Breast epithelium (tissue), 3 donors: Measurements from ENCODE around the gene MRPS33.

Source experiments
- POLR2AphosphoS5 ChIP-seq, 3 donors: sonication (generic); formaldehyde crosslinking; IDR thresholded peaks; one replicate each; pipeline ENCODE4 v1.6.1; 2017; ENCODE audit warnings: antibody characterized with exemption in 3 of 3
- TF ChIP-seq, protein P1 (sequence below), 3 donors: fragments of 450-650 bp; IDR thresholded peaks; one replicate each; pipeline ENCODE4 v1.5.1; 2016 to 2017; ENCODE audit warnings: antibody characterized with exemption in 3 of 3, mild to moderate bottlenecking in 3 of 3, moderate library complexity in 3 of 3

DNA sequence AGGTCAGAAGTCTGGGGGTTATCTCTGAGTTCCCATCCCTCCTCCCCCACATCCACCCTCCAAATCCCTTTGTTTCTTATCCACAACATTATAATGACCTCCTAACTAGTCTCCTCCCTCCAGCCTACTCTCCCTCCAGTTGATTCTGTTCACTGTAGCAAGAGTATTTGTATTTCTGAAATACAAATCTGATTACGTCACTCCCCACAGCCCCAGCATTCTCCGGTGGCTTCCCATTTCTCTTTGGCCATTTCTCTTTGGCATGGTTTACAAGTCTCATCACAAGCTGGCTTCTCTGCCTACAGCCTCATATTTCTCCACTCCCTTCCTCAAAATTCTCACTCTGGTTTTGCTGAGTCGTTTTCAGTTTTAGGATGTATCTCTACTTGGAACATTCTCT is 24.6 kb upstream of the MRPS33 start:
- TF ChIP-seq, protein P1, sequence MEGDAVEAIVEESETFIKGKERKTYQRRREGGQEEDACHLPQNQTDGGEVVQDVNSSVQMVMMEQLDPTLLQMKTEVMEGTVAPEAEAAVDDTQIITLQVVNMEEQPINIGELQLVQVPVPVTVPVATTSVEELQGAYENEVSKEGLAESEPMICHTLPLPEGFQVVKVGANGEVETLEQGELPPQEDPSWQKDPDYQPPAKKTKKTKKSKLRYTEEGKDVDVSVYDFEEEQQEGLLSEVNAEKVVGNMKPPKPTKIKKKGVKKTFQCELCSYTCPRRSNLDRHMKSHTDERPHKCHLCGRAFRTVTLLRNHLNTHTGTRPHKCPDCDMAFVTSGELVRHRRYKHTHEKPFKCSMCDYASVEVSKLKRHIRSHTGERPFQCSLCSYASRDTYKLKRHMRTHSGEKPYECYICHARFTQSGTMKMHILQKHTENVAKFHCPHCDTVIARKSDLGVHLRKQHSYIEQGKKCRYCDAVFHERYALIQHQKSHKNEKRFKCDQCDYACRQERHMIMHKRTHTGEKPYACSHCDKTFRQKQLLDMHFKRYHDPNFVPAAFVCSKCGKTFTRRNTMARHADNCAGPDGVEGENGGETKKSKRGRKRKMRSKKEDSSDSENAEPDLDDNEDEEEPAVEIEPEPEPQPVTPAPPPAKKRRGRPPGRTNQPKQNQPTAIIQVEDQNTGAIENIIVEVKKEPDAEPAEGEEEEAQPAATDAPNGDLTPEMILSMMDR (IDR thresholded peaks at IDR 0.05): no peak
- no peak for TF ChIP-seq POLR2AphosphoS5 (IDR thresholded peaks at IDR 0.05)
